Subcutaneous adipose tissue (tissue), 4 donors: ENCODE results near the gene MAGI1. TPM values are rescaled to one million over a fixed set of nuclear protein-coding genes. Genes with fewer than 3 reads are reported as not detected.

Experiments
- CTCF ChIP-seq: fragments of 450-650 bp; IDR thresholded peaks from one replicate; pipeline ENCODE4 v1.5.1; 2016; ENCODE audit warnings: low read depth, mild to moderate bottlenecking, control low read depth, antibody characterized with exemption, moderate library complexity
- total RNA-seq, 4 donors: library from RNA; depleted of rRNA; stranded (reverse); fragments of >200 nt; gene quantifications; one replicate each; pipeline ENCODE4 v1.1.0, GENCODE V29; 2016

Gene MAGI1
- total RNA-seq, 4 donors from 2014 or later, result 15.3 to 56.9 (median 35.4) TPM

- no peak for TF ChIP-seq CTCF
Measured at GRCh38 chr3:65664931-65665330, 373.8 kb downstream of the MAGI1 start.

- no peak for TF ChIP-seq CTCF
Measured at GRCh38 chr3:65664446-65664845, 374.3 kb downstream of the MAGI1 start.

GRCh38 chr3:65662095-65662494 lies 376.6 kb downstream of the MAGI1 start:
- TF ChIP-seq CTCF, result no peak

GRCh38 chr3:65660000-65660598 lies 378.6 kb downstream of the MAGI1 start:
- TF ChIP-seq CTCF, result no peak

GRCh38 chr3:65659396-65659795 lies 379.3 kb downstream of the MAGI1 start:
- TF ChIP-seq CTCF, result no peak

- no peak for TF ChIP-seq CTCF
Measured at GRCh38 chr3:65658401-65658800, 380.3 kb downstream of the MAGI1 start.

GRCh38 chr3:65655061-65655460 lies 383.7 kb downstream of the MAGI1 start:
- no peak for TF ChIP-seq CTCF
